Measurements from ENCODE around the gene SV2B.

SV2B gene

DNA sequence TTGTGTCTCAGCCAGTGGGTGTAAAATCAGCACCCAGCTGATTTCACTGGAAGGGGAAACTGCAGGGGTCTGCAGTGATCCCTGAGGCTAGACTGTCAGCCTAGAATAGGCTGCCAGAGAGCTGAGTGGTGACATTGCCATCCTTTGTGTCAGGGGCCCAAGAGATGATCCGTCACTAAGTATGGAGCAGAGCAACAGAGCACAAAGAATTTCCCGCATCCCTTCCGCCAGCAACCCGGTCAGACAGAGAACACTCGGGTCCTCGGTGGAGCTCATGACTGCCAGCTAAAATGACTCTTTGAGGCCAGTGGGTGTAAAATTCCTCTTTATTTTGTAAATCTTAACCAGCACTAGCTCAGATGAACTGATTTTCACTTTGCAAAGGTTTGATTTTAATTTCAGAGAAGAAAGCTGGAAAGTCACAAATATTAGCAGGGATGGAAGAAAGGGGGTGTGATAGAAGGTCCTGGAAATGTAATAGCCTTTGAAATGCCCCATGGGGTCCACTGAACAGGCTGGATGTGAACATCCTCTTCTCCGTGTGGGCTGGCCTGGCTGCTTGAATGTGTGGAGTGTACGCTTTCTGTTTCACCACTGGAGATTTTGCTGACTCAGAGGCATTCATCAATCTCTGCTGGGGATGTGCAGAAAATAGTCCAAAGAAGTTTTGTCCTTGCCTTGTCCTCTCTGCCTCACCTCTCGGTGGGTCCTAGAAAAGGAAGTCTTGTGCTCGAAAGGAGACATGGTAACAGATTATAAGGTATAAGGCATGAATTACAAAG, 138.8 kb downstream of the SV2B start:
- no peak for DNase-seq

DNA sequence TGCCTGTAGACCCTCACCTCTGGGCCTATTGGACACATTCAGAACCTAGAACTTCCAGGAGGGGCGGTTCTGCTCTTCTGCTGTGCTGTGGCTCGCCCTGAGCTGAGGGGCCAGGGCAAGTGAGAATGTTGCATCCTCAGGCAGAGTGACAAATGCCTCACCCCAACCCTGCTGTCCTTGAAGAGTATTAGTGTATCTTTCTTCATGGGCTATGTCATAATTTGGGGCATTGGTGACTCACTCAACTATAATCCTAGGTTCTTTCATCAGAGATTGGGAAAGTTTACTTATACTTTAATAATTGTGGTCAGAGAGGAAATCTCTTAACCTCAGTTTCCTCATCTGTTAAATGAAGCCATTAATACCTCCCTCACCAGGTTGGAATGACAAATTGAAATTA, 143.8 kb downstream of the SV2B start:
- DNase-seq: peak in 1 of 2 donors; percentile 26

DNA sequence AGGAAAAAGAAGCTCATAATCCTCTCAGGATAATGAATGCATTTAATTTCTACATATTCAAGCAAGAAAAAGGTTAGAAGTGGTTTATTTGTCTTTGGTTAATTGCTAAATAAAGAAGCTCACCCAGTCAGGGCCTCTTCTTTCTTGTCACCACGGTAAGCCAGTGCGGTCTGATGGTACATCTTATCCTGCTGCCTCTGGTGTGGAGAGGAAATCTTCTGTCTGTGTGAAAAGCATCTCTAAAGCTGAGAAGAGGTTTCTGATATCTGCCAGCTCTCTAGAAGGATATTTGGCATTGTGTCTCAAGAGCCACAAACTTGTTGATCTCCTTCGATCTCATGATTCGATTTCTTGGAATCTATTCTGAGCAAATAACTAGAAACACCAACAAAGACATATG, 144.9 kb downstream of the SV2B start:
- no peak for DNase-seq

DNA sequence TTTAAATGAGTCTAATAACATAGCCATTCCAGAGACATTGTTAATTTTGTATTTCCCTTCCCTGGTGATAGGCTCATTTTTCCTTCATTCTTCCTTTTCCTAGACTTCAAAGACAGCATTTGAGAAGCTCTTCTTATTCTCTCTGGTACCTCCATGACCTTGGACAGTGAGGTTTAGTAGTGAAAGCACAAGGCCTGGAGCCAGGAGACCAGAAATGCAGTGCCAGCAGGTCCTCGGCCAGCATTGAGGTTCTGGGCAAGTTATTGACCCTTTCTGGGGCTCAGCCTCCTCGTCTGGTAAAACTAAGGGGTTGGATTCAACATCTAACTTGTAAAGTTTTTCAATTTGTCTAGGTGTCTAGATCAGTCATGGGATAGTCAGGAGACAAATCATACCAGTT, 146.9 kb downstream of the SV2B start:
- DNase-seq: no peak

DNA sequence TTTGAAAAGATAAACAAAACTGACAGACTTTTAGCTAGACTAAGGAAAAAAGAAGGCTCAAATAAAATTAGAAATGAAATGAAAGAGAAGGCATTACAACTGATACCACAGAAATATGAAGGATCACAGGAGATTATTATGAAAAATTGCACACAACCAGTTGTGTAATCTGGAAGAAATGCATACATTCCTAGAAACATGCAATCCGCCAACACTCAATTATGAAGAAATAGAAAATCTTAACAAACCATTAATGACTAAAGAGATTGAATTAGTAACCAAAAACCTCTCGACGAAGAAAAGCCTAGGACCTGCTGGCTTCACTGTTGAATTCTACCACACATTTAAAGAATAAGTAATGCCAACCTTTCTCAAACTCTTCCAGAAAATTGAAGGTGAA, 149.5 kb downstream of the SV2B start:
- no peak for DNase-seq

DNA sequence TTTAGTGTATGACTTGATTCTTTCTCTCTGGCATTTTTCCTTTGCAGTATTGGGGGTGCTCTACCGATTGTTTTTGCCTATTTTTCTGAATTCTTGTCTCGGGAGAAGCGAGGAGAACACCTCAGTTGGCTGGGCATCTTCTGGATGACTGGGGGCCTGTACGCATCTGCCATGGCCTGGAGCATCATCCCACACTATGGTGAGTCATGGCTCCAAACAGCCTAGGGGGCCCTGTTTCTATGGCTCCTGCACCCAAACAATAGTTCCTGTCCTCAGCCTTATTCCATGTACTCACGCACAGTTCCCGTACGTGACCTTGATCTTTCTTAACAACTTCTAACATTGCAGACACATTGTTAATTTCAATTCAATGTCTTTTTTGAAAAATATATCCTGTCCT, 152.3 kb downstream of the SV2B start:
- no peak for DNase-seq

DNA sequence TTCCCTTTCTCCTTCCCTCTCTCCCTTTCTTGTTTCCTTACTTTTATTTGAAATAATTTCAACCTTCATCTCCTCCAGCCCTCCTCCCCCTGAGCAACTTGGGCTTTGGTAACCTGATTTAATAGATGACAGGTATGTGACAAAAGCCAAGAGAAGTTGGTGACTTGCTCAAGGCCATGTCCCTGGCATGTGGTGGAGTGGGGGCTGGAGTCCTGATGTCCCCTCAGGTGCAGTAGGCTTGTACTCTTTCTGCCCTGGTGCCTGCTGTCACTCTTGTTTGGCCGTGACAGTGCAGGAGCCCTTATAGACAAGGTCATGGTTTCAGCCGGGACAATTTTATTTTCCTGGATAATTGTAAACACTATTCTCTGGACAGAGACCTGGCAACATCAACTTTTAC, 152.7 kb downstream of the SV2B start:
- DNase-seq: no peak

DNA sequence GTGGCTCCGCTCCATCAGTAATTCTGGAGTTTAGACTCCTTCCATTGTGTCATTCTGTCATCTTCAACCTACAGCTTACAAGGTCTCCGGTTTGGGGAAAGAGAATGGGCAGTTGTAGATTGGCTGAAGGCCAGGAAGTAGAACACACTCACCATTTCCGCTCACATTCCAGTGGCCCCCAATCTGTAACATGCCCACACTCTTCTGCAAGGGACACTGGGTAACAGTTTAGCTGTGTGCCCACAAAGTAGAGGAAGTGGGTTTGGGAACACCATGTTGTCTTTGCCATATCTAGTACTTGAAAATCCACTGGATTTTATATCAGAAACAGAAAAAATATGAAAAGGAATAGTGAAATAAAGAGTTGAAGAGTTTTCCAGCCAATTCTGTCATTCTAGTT, 153.5 kb downstream of the SV2B start:
- DNase-seq: no peak

DNA sequence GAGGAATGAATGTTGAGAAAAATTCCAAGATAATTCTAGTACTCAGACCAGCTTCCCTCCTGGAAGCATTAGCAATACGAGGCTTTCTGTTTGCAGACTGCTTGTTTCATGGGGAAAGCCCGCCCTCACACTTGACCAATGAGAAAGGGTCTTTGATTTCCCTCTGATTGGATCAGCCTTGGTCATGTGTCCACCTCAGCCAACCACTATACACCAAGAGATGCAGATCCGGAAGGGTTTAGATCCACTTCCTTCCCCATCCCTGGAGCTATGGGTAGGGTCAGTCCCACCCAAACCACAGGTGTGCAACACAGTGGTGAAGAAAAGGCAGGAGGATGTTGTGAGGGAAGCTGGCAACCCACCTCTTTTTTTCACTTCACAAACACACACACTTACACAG, 154.7 kb downstream of the SV2B start:
- no peak for DNase-seq

DNA sequence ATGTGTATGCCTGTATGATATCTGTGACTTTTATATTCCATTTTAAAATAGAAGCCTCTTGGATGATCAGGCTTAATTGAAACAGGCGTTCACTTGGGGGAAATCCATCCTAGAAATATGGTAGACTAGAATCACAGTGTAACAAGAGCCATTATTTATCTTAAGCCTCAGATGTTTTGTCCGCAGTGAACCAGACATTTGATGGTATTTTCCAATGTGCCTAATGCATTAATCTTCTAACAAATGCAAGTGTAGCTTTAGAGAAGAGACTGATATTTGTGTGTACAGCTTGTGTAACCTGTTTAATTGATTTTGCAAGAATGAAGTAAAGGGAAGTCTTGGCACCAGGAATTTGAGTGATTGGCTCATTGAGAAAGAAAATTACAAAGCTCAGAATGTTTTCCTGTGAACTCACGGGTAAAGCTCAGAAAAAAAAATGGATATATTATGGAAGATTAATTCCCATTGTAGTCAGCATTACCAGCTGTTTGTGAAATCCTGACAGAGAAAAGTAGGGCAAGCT, 155.7 kb downstream of the SV2B start:
- DNase-seq: no peak

DNA sequence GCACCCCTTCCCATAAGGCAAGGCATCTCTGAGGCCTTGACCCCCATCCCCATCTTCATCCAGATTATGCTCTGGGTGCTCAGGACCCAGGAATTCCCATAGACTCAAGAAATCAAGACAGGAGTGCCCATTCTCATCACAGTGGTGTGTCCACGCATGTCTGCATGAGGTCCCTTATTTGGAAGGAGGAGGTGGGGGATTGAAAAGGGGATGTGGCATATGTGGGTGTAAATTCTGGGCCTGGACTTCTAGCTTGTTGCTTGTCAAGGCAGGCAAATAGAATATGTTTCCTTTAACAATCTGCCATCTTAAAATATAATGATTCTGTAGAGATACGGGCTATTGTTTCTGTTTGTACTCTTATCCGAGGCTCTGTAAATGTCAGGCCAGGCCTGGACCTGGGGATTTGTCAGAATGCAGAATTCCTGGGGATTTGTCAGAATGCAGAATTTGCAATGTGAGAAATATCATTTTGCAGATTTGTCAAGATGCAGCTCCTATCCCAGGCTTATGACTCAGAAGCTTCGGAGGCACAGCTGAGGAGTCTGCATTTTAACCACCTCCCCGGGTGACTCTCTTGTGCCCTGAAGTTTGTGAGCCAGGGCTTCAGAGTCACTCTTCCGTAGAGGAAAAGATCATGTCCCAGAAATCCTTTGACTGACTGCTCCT, 157.8 kb downstream of the SV2B start:
- no peak for DNase-seq

DNA sequence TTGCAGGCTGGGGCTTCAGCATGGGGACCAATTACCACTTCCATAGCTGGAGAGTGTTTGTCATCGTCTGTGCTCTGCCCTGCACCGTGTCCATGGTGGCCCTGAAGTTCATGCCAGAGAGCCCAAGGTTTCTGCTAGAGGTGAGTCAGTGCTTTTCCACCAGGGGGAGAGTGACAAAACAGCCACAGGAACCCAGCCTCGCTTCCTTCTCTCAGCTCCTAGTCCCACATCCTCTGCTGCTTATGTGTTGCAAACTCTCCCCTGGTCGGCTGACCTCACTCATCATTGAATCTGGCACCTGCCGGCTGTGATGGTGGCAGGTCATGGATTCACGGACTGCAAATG, 158.3 kb downstream of the SV2B start:
- DNase-seq: peak; percentile 6 to 24

DNA sequence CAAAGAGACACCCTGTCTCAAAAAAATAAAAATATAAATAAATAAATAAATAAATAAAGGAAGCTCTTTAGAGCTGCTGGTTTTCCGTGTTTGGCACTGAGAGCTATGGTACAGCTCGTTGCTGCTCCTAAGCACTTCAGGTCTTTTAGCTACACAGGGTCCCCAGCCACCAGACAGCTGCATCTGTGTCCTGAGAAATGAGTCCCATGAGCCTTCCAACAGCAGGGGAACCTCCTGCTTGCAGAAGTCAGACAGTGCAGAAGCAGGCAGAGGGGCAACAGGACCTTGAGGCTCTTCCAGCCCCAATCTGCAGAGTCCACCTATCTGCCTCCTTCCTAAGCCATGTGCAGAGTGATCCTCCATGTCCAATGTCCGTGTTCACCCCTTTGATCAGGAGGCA, 159.0 kb downstream of the SV2B start:
- DNase-seq: no peak

DNA sequence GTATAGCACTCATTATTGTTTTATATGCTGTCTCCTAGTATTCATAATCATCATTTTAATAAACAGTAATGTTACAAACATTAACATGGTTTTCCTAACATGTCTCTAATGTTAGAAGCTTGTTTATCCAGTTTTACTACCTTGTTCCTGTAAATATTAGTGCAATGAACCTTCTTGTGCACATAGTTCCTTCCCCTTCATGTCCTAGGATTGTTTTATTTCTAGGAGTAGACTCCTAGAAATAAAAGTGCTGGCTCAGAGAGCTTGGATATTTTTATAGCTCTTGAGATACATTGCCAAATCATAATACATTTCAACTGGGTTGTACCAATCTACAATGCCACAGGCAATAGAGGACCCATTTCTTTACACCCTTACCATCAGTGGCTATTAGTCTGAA, 161.3 kb downstream of the SV2B start:
- no peak for DNase-seq

DNA sequence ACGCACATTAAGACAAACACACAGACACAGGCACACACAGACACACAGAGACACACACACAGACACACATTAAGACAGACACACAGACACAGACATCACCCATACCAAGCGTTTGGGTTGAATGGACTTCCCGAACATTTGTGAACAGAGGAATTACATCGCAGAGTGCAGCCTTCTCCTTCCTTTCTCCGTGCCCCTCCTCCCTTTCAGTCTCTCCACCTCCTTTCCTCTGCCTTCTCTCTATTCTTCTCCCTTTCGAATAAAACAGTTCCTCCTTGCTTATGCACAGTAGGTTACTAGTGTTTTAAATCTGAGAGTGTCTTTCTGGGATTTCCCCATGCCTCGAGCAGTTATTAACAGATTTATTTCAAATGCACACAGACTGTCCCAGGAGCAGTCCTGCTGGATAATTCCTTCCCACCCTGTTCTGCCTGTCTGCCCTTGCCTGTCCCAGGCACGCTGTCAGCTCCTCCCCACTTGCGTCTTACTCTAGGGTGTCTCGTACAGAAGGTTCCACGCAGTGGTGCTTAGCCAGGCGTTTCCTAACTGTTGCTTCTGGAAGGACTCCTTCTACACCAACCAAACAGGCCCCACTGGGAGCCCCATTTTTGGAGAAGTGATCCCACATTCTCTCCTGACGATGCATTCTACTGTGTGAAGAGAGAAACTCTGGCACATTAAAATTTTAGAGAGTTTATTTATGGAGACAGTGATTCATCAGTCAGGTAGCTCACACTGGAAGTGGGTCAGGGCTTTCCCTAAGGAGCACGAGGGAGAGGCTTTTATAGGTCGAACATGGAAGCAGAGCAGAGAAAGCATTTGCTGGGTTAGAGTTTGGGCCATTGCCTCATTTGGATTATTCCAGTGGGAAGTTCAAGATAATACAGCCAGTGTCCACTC, 163.8 kb downstream of the SV2B start:
- DNase-seq: no peak

DNA sequence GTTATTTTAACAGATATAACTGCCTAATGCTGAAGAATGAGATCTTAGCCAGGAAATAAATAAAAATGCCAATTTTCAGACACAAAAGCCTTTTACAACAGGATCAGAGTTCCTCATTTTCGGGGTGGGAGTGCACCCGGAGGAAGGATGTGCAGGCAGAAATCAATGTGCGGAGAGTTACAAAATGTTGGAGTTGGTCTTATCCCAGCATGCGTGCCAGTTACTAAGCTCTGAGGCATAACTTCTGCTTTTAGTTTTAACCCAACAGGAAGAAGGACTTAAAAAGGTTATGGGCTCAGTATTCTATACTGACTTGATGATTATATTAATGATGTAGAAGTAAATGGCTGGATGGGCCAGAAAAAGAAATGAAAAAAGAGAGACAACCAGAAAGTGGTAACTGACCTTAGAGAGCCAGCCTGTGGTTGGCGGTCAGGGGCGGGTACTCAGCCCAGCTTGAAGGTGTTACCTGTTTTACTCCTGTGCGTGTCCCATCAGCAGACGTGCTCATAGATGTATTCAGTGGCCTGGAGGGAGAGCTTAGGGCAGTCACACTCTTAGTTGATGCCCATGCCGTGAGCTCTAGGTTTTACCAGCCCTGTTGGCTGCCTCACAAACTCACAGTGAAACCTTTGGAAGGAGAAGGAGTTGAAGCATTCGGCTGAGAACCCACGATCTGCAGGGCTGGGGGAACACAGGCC, 164.7 kb downstream of the SV2B start:
- peak in 1 of 2 donors; percentile 19 for DNase-seq

DNA sequence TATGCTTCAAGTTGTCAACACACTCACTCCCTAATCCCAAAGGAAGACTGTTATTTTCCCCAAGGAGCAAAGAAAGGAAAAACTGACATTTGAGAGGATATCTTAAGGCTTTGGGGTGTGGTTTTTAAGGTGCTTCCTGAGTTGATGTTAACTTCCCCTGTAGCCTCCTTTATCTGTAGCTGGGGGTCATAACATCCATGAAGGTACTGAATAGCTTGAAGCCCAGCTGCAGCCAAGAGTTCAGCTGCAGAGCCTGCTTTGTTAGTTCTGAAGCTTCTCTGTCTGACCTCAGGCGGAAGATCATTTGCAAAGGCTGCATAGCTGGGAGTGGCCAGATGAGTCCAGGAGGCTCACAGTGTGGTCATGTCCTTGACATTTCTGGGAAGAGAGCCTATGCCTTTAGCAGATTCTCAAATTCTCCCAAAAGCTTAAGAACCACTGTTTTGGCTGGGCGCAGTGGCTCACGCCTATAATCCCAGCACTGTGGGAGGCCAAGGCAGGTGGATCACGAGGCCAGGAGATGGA, 165.4 kb downstream of the SV2B start:
- no peak for DNase-seq

DNA sequence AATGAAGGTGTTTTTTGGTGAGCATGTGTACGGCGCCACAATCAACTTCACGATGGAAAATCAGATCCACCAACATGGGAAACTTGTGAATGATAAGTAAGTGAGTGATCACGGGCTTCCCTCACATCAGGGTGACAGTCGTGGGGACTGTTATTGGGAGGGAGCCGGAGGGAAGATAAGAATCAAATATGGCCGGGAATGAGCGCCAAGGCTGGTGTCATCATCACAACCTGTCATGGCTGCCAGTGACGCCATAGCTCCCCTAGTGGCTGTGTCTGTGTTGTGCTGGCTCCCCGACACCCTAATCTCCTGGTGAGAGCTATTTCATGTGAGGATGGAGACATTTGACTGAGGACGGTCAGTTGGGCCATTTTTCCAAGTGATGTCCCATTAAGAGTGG, 168.5 kb downstream of the SV2B start:
- DNase-seq: no peak

DNA sequence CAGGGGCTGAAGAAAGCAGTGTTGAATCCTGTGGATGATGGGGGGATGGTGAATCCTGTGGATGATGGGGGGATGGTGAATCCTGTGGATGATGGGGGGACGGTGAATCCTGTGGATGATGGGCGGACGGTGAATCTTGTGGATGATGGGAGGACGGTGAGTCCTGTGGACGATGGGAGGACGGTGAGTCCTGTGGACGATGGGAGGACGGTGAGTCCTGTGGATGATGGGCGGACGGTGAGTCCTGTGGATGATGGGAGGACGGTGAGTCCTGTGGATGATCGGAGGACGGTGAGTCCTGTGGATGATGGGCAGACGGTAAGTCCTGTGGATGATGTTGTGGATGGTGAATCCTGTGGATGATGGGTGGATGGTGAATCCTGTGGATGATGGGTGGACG, 170.7 kb downstream of the SV2B start:
- DNase-seq: no peak

DNA sequence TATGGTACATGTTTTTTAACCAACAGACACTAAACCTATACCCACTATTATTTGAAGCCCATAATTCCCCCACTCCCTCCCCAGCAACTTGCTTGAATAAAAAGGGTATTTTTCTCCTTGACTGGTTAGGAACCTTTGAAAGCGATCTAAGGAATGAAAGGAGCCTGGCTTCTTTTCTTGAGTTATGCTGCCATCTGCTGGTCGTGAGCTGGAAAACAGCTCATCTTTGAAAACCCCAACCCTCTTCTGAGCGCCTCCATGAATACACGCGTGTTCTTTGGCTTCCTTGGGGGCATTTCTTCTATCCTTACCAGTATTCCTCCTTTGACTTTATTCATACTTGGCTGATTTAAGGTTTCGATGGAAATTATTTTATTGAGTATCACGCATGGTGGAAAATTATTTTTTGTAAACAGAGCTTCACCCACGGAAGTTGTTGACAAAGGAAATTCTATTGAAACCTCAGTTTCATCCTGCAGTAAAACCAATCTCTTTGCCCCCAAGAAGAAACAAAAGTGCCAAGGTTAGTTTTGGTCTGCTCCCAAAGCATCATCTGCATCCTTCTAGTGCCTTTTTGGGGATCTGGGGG, 171.6 kb downstream of the SV2B start:
- peak; percentile 64 to 71 for DNase-seq

DNA sequence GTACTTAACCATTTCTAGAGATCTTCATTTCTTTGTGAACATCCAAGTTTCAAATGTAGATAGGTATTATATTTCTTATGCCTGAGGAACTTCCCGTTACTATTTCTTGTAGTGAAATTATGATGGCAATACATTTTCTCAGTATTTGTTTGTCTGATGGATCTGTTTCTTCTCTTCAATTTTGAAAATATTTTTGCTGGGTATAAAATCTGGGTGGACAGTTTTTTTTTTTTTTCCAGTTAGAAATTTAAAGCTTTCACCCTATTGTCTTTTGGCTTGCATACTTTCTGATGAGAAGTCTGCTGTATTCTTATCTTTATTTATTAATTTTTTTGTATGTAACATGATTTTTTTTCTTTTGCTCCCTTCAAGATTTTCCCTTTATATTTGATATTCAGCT, 175.8 kb downstream of the SV2B start:
- DNase-seq: no peak

DNA sequence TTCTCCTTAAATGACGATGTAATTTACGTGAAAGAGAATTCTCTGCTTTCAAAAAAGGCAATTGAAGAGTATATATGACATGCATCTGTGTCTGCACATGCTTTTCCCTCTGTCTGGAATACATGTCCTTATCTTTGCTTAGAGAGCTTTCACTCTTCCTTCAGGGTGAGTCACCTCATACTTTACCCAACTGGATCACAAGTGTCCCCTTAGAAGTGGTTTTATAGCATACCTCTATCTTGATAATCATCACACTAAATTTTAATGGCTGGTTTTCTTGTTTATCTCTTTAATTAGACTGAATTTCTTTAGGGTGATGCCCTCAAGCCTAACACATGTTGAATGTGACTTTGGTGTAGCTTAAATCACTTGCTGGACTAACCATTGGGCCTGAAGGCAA, 178.9 kb downstream of the SV2B start:
- no peak for DNase-seq

All from CD4-positive, alpha-beta T cell treated with Interleukin-4 for 1 hour (primary cell).